ENCODE data around the gene GHSR.

Gene GHSR

DNA sequence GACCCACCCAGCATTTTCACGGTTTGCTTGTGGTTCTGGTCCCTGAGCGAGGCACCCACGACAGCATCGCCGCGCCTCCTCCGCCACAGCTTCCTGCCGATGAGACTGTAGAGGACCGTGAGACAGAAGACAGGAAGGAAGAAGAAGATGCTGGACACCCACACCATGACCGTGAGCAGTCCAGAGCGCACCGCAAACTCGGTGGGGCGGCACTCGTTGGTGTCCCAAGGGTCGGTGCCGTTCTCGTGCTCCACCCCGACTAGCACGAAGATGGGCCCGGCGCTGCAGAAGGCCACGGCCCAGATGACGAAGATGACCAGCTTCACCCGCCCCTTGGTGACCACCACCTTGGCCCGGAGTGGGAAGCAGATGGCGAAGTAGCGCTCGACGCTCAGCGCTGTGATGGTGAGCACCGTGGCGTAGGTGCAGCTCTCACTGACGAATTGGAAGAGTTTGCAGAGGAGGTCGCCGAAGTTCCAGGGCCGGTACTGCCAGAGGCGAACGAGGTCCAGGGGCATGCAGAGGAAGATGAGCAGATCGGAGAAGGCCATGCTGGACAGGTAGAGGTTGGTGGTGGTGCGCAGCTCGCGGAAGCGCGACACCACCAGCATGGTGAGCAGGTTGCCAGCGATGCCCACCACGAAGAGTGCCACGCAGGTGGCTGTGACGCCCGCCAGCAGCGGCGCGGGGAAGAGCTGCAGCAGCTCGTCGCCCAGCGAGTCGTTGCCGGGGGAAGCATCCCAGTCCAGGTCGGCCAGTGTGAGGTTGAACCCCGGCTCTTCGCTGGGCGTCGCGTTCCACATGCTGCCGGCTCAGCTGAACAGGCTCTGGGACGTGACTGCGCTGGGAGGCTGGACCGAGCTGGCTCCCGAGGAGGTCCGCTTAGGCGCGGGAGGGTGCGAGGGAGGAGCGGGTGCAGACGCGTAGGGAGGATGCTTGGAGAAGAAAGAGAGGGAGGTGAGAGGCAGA lies at the start of gene GHSR:
Gene GHSR, minus strand, starts transcription at position 846 of the 969 bp plus-strand sequence. Its CDS starts 43 bp downstream, at position 803.
- no peak for DNase-seq

DNA sequence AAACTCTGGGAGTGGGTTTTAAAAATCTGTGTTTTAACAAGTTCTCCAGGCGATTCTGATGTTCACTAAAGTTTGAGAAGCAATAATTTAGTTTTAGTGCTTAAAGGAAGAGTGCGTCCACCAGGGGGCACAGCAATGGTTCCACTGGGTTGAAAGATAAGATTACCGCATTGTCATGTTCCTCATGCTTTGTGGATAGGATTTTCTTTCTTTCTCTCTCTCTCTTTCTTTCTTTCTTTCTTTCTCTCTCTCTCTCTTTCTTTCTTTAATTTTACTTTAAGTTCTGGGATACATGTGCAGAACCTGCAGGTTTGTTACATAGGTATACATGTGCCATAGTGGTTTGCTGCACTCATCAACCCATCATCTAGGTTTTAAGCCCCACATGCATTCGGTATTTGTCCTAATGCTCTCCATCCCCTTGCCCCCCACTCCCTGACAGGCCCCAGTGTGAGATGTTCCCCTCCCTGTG lies 42.0 kb upstream of the GHSR start:
- peak; percentile 88 for DNase-seq

- no peak for DNase-seq
These were observed 29.9 kb upstream of the GHSR start for GRCh38 chr3:172478116-172478515.

DNA sequence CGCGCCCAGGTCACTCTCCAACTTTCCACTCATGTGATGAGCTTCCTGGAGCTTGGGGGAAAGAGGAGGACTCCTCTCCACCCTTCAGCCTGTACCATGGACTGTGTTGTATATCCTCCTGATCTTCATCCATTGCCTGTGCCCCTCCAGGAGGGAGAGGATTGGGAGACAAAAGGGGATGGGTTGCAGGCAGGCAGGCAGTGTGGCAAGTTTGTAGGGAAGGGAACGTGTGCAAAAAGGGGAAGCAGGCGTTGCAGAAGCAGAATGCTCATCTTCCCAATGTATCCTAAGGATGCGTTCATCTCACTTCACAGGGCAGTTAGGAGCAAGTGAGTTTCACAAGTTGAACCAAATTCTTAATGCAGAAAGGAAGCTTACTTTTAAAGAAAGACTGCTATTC lies 28.1 kb upstream of the GHSR start:
- DNase-seq: no peak

DNA sequence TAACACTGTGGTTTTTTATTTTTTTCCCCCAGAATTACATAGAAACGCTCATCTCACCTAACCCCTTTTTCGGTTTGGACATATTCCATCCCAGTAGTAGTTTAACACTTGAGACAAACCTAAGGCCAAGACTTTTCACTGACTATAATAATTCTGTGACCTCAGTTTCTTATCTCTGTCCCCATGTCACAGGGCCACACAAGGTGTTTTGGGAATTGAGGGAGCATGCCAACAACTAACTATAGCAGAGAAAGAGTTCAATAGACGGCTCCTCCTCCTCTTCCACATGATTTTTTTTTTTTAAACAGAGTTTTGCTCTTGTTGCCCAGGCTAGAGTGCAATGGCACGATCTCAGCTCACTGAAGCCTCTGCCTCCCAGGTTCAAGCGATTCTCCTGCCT lies 27.4 kb upstream of the GHSR start:
- no peak for DNase-seq

DNA sequence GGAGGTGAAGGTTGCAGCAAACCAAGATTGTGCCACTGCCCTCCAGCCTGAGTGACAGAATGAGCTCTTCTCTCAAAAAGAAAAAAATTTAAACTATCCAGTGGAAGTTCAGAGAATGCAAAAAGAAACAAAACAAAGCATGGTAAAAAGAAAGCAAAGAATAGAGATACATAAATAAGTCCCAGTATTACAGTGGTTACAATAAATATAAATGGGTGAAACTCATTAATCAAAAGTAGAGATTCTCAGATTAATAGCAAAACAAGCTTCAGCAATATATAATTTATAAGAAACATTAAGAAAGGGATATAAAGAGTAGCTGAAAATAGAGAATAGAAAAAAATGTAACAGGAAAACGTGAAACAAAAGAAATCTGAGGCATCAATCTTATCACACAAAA lies 23.6 kb upstream of the GHSR start:
- DNase-seq: no peak

DNA sequence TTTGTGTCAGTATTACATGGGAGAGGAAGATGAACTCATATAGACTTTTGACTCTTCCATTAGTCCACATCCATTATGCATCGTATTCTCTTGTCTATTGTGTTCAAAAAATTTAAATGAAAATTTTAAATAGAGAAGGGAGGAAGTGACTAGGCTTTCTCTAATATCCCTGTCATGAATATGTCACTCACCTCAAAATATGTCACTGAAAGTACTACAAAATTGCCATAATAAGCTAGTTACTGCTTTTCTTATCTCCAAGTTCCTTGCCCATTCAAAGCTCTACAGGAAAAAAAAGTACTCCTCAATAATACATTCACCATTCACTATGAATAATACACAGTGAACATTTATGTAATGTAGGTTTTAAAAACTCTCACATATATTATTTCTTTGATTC lies 22.3 kb upstream of the GHSR start:
- no peak for DNase-seq

DNA sequence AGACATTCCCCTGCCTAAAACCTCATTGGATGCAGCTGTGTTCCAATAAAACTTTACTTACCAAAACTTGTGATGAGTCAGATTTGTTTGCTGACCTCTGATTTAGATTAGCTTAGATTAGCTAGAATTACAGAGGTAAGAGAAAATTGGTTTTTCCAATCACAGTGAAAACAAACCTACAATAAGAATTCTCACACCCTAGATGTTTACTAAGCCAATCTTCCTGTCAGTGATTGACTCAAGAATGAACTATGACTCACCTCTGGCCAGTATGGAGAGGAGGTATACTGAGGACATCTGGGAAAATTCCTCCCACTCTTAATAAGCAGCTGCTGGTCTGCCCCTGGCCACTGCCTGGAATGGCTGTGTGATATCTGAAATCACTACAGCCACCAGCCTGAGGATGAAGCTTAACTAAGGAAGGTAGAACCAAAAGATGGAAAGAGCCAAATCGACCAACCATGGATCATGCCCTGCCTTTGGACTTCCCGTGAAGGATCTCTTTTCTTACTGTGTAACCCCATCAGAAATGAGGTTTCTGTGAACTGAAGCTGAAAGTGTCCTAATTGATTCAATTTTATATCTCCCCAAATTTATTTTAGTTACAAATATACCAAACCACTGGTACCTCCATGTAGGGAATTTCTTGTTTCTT lies 19.0 kb upstream of the GHSR start:
- no peak for DNase-seq

DNA sequence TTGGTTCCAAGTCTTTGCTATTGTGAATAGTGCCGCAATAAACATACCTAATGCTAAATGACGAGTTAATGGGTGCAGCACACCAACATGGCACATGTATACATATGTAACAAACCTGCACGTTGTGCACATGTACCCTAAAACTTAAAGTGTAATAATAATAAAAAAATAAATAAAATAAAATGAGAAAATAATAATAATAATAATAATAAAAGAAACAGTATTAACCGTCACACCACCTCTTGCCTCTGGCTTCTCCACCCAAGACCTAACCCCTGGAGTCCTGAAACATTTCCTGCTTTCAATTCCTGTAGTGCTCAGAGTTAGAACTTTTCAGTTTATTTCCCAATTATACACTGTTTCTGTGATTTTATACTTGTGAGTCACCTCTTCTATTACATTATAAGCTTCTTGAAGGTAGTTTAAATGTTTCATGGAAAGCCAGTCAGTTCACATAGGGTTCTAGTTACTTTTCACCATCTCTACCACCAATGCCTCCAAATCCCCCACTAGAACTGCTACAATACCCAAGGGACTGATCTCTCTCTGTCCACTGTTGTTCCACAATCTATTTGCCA lies 18.4 kb upstream of the GHSR start:
- no peak for DNase-seq

GRCh38 chr3:172465281-172465680 lies 17.0 kb upstream of the GHSR start:
- no peak for DNase-seq

GRCh38 chr3:172464306-172464705 lies 16.1 kb upstream of the GHSR start:
- DNase-seq: no peak

- DNase-seq: no peak
These were observed 13.4 kb upstream of the GHSR start for GRCh38 chr3:172461530-172462138.

- no peak for DNase-seq
These were observed 8.1 kb upstream of the GHSR start for GRCh38 chr3:172456404-172456803.

GRCh38 chr3:172454180-172454579 lies 5.9 kb upstream of the GHSR start:
- no peak for DNase-seq

GRCh38 chr3:172449466-172450149 lies 1.4 kb upstream of the GHSR start:
- no peak for DNase-seq

DNA sequence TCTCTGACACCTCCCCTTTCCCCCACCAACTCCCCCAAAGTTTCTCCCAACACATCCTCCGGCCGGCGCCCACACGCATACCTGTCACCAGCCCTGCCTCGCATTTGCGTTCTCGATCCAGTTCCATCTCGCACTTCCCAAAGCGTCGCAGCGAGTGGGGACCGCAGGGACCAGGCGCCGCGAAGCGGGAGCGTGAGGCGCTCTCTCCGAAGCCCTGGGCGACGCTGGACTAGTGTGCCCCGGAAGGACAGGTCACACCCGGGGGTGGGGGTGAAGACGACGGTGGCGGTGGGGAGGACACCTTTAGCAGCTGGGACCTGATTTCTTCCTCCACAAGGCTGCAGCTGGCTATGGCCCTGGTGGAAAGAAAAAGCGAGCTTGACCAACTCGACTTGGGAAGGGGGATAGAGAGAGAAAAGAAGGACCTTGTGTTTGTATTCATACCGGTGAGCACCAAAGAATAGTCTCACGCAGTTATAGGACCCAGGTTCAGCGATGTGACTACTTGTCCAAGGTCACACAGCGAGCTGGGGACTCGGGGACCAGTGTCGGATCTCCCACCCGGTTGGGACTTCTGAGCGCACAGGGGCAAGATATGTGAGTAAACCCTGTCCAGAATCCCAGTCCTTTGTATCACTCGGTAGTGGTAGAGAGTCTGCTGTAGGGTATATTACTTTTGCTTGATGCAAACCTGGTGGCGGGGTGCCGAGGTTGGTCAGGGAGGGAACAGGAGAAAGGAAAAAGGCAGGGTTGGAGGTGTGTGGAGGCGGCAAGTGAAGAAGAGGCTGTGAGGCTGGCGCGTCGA lies 607 bp upstream of the GHSR start:
- no peak for DNase-seq

- no peak for DNase-seq
These were observed 2.1 kb downstream of the GHSR start for GRCh38 chr3:172446198-172446597.

DNA sequence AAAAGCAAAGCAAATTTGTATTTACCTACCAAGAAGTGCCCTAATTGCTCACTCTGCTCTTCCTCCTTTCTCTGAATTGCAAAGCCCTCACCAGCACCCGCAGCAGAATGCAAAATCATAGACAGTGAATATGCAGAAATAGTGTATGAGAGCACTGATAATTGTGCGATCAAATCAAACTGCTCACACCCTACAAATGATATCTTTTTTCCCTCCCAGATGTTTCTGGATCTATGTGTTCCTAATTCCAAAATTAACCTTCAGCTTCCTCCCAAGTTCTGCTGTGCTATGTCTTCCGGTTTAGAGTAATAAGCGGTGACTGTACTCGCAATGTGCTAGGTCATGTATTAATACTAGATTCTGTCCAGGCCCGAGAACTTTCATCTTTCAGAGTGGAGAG lies 3.4 kb downstream of the GHSR start:
- DNase-seq: no peak

- no peak for DNase-seq
These were observed 5.7 kb downstream of the GHSR start for GRCh38 chr3:172442606-172443005.

GRCh38 chr3:172441581-172441980 lies 6.7 kb downstream of the GHSR start:
- DNase-seq: no peak

GRCh38 chr3:172438186-172438585 lies 10.1 kb downstream of the GHSR start:
- no peak for DNase-seq

DNA sequence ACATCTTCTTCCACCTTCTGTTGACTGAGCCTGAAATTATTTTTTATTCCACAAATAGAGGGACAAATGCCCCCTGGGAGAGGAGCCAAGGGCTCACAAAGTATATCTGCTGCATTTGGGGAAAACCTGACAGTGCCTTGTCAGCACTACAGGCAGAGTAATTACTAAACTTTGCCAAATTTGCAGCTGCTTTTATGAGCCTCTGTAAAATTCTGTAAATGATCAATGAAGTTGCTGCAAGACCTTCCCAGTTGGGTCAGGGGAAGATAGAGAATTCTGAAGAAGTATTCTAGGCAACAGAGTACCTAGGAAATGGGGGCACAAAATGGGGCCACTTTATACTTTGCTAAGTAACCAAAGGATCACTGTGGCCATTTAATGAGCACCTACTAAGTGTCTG lies 10.5 kb downstream of the GHSR start:
- no peak for DNase-seq
